ENCODE results near the gene MAN1B1. TPM values are rescaled to one million over a fixed set of nuclear protein-coding genes. Genes with fewer than 3 reads are reported as not detected.

The MAN1B1 gene
- total RNA-seq, 1 donor from 2014 or later, result 24.6 TPM

DNA sequence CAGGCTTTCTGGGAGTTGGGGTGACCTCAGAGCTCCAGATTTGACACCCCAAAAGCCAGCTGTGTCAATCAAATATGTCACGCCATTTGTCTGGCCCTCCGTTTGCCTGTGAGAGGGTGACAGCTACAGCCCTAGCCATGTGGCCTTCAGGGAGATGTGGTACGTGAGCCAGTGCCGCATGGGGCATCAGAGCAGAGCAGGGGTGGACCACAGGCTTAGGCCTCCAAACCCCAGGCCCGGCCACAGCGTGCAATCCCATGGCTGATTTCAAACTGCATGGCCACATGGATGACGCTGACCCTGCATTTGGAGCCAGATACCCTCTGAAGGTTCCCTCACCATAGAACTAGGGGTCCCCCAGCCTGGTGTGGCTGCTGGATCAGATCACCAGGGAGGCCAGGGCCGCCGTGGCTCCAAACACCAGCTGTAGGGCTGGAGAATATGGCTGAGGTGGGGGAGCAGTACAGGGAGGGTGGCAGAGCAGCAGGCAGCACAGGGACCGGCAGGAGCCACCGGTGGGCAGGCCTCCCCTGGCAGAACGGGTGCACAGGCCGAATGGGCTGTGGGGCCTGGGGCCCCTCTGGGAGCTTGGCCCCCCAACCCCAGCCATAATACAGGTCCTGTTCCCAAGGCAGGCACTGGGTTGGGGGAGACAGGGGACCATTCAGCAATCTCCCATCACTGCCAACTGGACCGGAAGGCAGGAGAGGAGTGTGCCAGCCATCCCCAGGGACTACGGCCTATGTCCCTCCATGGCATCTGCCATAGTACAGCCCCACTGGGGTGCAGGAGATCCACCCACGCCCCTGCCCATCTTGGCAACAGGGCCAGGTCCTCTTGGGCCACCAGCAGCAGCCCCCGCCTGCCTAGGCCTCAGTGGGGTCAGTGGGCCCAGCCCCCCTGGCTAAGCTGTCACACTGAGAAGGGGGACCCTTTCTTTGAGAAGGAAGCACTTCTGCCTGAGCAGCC lies 18.0 kb upstream of the MAN1B1 start:
- no peak overlapping the region for H3K27ac Mint-ChIP-seq
- Histone ChIP-seq H3K27ac (no peak overlapping the region), H3K9me3 (ENCODE audit: low read depth) (no peaks in the 10 kb centered on the region), H3K27me3 (peaks cover 33% of the 10 kb centered on the region), H3F3A (ENCODE audit: low read depth) (peaks cover 22% of the 10 kb centered on the region), H4K20me1 (ENCODE audit: low read depth) (peaks cover 43% of the 10 kb centered on the region), H3K79me2 (ENCODE audit: low read depth) (no peaks in the 10 kb centered on the region), H3K4me1 (peaks cover 11% of the 10 kb centered on the region), H3K4me2 (peak overlapping the region; percentile 98), H3K36me3 (no peaks in the 10 kb centered on the region), H3K9ac (no peak overlapping the region), H3K4me3 (peak overlapping the region; percentile 72), H2AFZ (replicated peaks) (no peak overlapping the region)
- peak overlapping the region; percentile 79 for H3K4me3 Mint-ChIP-seq
- no peaks in the 10 kb centered on the region for H3K36me3 Mint-ChIP-seq
- no peaks in the 10 kb centered on the region for H3K9me3 Mint-ChIP-seq
- peaks cover 11% of the 10 kb centered on the region for H3K27me3 Mint-ChIP-seq (ENCODE audit: insufficient read depth, low read depth)
- H3K4me1 Mint-ChIP-seq, result peaks cover 10% of the 10 kb centered on the region
- DNase-seq (ENCODE audit: low spot score), result no peak
- TF ChIP-seq EZH2phosphoT487 (IDR thresholded peaks at IDR 0.05) (no peak), EZH2 (IDR thresholded peaks at IDR 0.05) (no peak), CTCF (IDR thresholded peaks at IDR 0.05) (no peak)

- Mint-ChIP-seq H3K4me3 (peak overlapping the region; percentile 79), H3K9me3 (no peaks in the 10 kb centered on the region), H3K27me3 (ENCODE audit: insufficient read depth, low read depth) (peaks cover 18% of the 10 kb centered on the region), H3K27ac (no peak overlapping the region), H3K36me3 (no peaks in the 10 kb centered on the region), H3K4me1 (peaks cover 10% of the 10 kb centered on the region)
- Histone ChIP-seq H3K36me3 (no peaks in the 10 kb centered on the region), H3K9ac (no peak overlapping the region), H3K27me3 (peaks cover 41% of the 10 kb centered on the region), H3K9me3 (ENCODE audit: low read depth) (no peaks in the 10 kb centered on the region), H3K4me3 (peak overlapping the region; percentile 72), H3K79me2 (ENCODE audit: low read depth) (no peaks in the 10 kb centered on the region), H2AFZ (replicated peaks) (no peak overlapping the region), H3K4me1 (peaks cover 11% of the 10 kb centered on the region), H3K27ac (no peak overlapping the region), H4K20me1 (ENCODE audit: low read depth) (peaks cover 37% of the 10 kb centered on the region), H3F3A (ENCODE audit: low read depth) (peaks cover 22% of the 10 kb centered on the region), H3K4me2 (peak overlapping the region; percentile 98)
- DNase-seq (ENCODE audit: low spot score), result peak; percentile 79
- TF ChIP-seq EZH2 (IDR thresholded peaks at IDR 0.05) (peak; percentile 64), EZH2phosphoT487 (IDR thresholded peaks at IDR 0.05) (no peak), CTCF (IDR thresholded peaks at IDR 0.05) (no peak)
Observed at GRCh38 chr9:137069508-137070091, 17.2 kb upstream of the MAN1B1 start.

DNA sequence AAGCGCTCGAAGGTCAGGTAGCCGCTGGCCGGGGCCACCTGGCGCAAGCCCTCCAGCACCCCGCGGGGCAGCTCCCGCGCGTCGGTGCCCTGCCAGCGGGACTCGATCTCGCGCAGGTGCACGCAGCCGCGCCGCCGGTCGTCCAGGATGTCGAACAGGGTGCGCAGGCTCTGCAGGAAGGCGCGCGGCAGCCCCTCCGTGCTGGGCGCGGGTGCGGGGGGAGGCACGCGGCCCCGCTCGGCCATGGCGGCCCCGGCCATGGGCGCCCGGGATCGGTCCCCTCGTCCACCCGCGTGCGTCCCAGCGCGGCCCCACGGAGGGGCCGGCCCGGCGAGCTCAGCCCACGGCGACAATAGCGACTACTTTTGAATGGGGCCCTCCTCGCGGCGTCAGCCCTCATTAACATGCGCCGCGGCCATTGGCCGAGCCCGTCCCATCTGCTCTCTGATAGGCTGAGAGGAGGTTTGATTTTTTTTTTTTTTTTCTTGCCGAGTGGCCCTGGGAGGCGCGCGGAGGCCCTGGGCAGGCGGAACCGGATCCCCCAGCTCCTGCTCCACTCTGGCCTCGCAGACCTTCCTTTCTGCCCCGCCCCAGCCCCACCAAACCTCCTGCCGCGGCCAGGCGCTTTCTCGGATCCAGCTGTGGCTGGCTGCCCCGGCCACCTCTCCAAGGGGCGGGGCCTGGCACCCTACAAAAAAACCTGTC lies 16.4 kb upstream of the MAN1B1 start, which contains the start of gene SAPCD2:
Gene SAPCD2 (minus strand): TSS at position 357 of the 705 bp plus-strand sequence. CDS start 97 bp downstream, at position 260.
- H3K27ac Mint-ChIP-seq, result peak within 1 kb of the TSS; percentile 51
- no peaks in the 10 kb centered on the region for H3K9me3 Mint-ChIP-seq
- H3K9ac ChIP-seq, result no peak within 1 kb of the TSS

More for the DNA sequence above, 16.4 kb upstream of the MAN1B1 start, which contains the start of gene SAPCD2:
- TF ChIP-seq CTCF (IDR thresholded peaks at IDR 0.05), result no peak
- TF ChIP-seq EZH2 (IDR thresholded peaks at IDR 0.05), result no peak
- no peak for TF ChIP-seq EZH2phosphoT487 (IDR thresholded peaks at IDR 0.05)
- Histone ChIP-seq H3K79me2 (ENCODE audit: low read depth) (no peaks in the 10 kb centered on the region), H2AFZ (replicated peaks) (peak within 1 kb of the TSS; percentile 12), H4K20me1 (ENCODE audit: low read depth) (peaks cover 35% of the 10 kb centered on the region), H3F3A (ENCODE audit: low read depth) (peaks cover 22% of the 10 kb centered on the region), H3K9me3 (ENCODE audit: low read depth) (no peaks in the 10 kb centered on the region), H3K27me3 (peaks cover 48% of the 10 kb centered on the region), H3K4me3 (peak within 1 kb of the TSS; percentile 72), H3K4me2 (peak within 1 kb of the TSS; percentile 98), H3K4me1 (peaks cover 11% of the 10 kb centered on the region), H3K36me3 (no peaks in the 10 kb centered on the region), H3K27ac (no peak within 1 kb of the TSS)
- Mint-ChIP-seq H3K4me1 (peaks cover 10% of the 10 kb centered on the region), H3K36me3 (no peaks in the 10 kb centered on the region), H3K4me3 (peak within 1 kb of the TSS; percentile 84), H3K27me3 (ENCODE audit: insufficient read depth, low read depth) (peaks cover 26% of the 10 kb centered on the region)
- peak; percentile 96 for DNase-seq (ENCODE audit: low spot score)
